ENCODE measurements around the gene AKR7A2. TPM values are rescaled to one million over a fixed set of nuclear protein-coding genes. Genes with fewer than 3 reads are reported as not detected.

Gene AKR7A2
- total and polyA plus RNA-seq, 9 of the 15 experiments (the other 6 are each of a cell fraction or from before 2014, with no cell fraction given), result 2.0 to 78.4 (median 49.4) TPM

DNA sequence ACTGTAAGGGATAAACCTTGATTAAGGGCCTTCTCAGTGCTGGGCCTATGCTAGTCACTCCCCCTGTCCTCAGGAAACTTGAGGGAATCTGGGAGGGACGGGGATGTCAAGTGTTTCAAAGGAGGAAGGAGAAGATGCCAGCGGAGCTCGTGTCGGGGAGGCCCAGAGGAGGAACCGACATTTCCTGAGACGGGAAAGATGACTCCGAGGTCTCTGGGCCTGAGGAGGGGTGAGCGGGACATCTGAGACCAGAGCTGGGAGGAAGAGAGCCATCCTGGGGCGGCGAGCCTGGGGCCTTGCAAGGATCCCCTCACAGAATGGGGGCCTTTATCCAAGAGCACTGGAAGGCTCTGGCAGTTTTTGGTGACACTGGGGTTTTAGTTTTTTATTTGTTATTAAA is 10.5 kb upstream of the AKR7A2 start:
- FAIRE-seq, result no peak
- POLR2A ChIA-PET, result interaction anchor here (0.6 to 1.2 kb wide), 2 partner anchors 9 to 19 kb away, joined by 3 to 4 read pairs; no protein-coding TSS in a partner anchor
- TF ChIP-seq ZBTB5 (IDR thresholded peaks at IDR 0.05) (no peak), KLF1 (tag; IDR thresholded peaks at IDR 0.05) (no peak), ZNF699 (CRISPR knock-in tag; IDR thresholded peaks at IDR 0.05; ENCODE audit: insufficient replicate concordance) (no peak), CUX1 (CRISPR knock-in tag; IDR thresholded peaks at IDR 0.05) (no peak), GTF2A2 (tag; IDR thresholded peaks at IDR 0.05) (no peak), MCM5 (IDR thresholded peaks at IDR 0.05; ENCODE audit: low read depth) (no peak), MAFF (IDR thresholded peaks at IDR 0.05; ENCODE audit: low read length) (no peak), HMGN3 (IDR thresholded peaks at IDR 0.05; ENCODE audit: borderline replicate concordance, extremely low read depth, insufficient read length, low read depth, low read length) (no peak), CREBBP (IDR thresholded peaks at IDR 0.05; ENCODE audit: low read depth, low read length) (no peak), RNF2 (IDR thresholded peaks at IDR 0.05) (no peak), HMG20A (CRISPR knock-in tag; conservative IDR thresholded peaks at IDR 0.05) (no peak), ZFPM2 (CRISPR knock-in tag; IDR thresholded peaks at IDR 0.05) (no peak)
- TF ChIP-seq, protein P1, sequence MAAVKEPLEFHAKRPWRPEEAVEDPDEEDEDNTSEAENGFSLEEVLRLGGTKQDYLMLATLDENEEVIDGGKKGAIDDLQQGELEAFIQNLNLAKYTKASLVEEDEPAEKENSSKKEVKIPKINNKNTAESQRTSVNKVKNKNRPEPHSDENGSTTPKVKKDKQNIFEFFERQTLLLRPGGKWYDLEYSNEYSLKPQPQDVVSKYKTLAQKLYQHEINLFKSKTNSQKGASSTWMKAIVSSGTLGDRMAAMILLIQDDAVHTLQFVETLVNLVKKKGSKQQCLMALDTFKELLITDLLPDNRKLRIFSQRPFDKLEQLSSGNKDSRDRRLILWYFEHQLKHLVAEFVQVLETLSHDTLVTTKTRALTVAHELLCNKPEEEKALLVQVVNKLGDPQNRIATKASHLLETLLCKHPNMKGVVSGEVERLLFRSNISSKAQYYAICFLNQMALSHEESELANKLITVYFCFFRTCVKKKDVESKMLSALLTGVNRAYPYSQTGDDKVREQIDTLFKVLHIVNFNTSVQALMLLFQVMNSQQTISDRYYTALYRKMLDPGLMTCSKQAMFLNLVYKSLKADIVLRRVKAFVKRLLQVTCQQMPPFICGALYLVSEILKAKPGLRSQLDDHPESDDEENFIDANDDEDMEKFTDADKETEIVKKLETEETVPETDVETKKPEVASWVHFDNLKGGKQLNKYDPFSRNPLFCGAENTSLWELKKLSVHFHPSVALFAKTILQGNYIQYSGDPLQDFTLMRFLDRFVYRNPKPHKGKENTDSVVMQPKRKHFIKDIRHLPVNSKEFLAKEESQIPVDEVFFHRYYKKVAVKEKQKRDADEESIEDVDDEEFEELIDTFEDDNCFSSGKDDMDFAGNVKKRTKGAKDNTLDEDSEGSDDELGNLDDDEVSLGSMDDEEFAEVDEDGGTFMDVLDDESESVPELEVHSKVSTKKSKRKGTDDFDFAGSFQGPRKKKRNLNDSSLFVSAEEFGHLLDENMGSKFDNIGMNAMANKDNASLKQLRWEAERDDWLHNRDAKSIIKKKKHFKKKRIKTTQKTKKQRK (IDR thresholded peaks at IDR 0.05; ENCODE audit: borderline replicate concordance, low read depth, low read length), result no peak

More for the DNA sequence above, 10.5 kb upstream of the AKR7A2 start:
- in situ Hi-C loops (cut with MboI) (no loop called here), intact Hi-C loops (cut with micrococcal nuclease) (no loop called here)
- H3K9me3 ChIP-seq (replicated peaks; ENCODE audit: control insufficient read depth, insufficient read depth, low read depth, low read length), result no peaks in the 10 kb centered on the region
- H3K79me2 ChIP-seq (ENCODE audit: control insufficient read depth, insufficient read depth, low read length), result 0 out of 3 replicates have a peak, but pooled peaks cover 3% of the 10 kb centered on the region
- H3K4me1 ChIP-seq (replicated peaks in 1 of 2; ENCODE audit: control insufficient read depth in 2 of 2, insufficient read depth in 2 of 2, low read length in 2 of 2), result peaks cover 17 to 38% of the 10 kb centered on the region in 2 experiments
- WGBS (ENCODE audit: insufficient coverage, low coverage, missing lambda C conversion rate), result 87% methylated on average over 10 of the region's 10 CpGs
- BruUV-seq (replicated peaks), result no TSS peak
- H2AFZ ChIP-seq (ENCODE audit: low read depth, low read length), result no peak overlapping the region
- peaks cover 20% of the 10 kb centered on the region for H3K9me1 ChIP-seq (ENCODE audit: control insufficient read depth, insufficient read depth, low read length)
- H3K27me3 ChIP-seq (ENCODE audit: control insufficient read depth in 2 of 2, insufficient read depth in 2 of 2, low read length in 2 of 2), result no peaks in the 10 kb centered on the region
- ATAC-seq (no peak), DNase-seq (ENCODE audit: extremely low read depth in 1 of 4, low spot score in 3 of 4) (no peak)
- CTCF ChIA-PET (ENCODE audit: low intra/inter-chr PET ratio), result no interaction called here
- H4K20me1 ChIP-seq (replicated peaks; ENCODE audit: control insufficient read depth, insufficient read depth, low read length), result peaks cover 36% of the 10 kb centered on the region
- H3K36me3 ChIP-seq (ENCODE audit: control insufficient read depth, insufficient read depth, low read length), result peaks cover 68% of the 10 kb centered on the region
- no peak overlapping the region for H3K4me3 ChIP-seq
- H3K4me2 ChIP-seq (ENCODE audit: insufficient read depth, low read length), result no peak overlapping the region
- peak overlapping the region in 1 of 2 experiments; percentile 61; a peak in 1 of 4 replicates for H3K9ac ChIP-seq (ENCODE audit: insufficient read depth in 1 of 2, low read depth in 2 of 2, low read length in 2 of 2)
- H3K27ac ChIP-seq (ENCODE audit: extremely low read depth, low read depth, low read length), result no peak overlapping the region

Measured in K562 (cell line).